G401.6 (cell line): ENCODE measurements around the gene ADCY5.

Experiments used
- FAIRE-seq: peaks from 2 replicates; lab custom pipeline; 2012; peaks lifted over from hg19 to GRCh38; lab: Jason Lieb, UNC

Gene ADCY5

DNA sequence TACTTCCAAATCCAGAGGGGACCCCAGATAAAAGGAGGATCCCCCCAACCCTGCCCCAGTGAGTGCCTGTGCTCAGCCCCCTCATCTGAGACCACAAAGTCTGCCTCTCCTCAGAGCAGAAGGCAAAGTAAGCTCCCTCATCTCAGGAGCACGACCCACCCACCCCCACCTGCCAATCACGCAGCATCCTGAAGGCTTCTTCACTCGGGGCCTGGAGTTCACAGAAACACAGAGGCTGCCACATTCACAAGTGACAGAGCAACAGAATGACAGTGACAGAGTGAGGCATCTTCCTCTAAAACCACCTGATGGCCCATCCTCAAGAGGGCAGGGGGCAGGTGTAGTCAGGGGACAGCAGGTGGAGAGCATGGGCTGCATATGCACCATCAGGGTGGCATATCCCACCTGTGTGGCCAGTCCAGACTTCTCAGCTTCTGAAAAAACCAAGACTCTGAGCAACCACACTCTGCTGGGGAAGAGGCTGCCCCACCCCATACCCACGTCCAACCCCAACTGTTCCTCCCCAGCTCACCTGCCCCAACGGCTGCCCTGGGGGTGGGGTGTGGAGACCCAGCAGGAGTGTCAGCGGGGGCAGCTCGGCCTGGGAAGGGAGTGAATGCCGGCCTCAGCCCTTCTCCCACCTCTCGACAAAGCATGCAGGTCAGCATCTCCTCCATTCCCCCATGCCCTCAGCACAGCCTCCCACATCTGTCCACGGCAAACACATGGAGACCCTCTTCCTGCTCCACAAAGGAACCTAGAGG is 19.3 kb downstream of the ADCY5 start:
- no peak for FAIRE-seq

GRCh38 chr3:123424999-123425712 is 23.7 kb downstream of the ADCY5 start:
- no peak for FAIRE-seq

- no peak for FAIRE-seq
Measured at GRCh38 chr3:123424321-123424998, 24.4 kb downstream of the ADCY5 start.

- no peak for FAIRE-seq
Measured at GRCh38 chr3:123423806-123424205, 25.1 kb downstream of the ADCY5 start.

- no peak for FAIRE-seq
Measured at GRCh38 chr3:123423031-123423430, 25.9 kb downstream of the ADCY5 start.

GRCh38 chr3:123422457-123422856 is 26.4 kb downstream of the ADCY5 start:
- no peak for FAIRE-seq

DNA sequence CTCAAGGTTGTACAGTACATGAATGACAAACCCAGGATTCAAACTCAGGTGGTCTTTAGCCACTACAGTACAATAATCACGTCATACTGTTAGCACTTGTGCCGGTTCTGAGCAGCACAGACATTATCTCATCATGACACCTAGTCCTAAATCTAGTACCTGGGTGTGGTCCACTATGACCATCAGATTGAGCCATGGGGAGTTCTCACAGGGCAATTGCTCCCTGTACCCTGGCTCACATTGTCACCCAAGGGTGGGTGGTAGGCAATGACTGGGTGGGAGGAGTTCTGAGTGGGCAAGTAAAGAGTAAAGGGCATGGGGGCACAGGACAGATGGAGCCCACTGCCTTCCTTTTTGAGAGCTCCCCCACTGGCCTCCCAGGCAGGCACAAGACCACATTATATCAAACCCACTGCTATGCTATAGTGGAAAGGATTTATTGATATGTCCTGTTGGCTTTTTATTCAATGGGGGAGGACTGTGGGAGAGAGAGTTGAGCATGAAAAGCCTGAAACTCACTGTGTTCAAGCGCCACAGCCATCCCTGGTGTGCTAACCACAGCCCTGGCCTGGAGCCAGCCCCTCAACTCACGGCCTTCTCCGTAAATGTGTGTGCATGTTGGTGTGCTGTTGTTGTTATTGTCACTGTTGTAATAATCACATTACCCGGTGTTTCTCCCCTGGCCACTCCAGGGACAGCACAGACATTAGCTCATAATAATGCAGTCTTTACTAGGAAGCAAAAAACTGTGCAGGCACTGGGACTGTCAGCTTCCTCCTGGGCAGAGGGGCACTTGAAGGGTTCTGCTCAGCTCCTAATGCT is 27.3 kb downstream of the ADCY5 start:
- no peak for FAIRE-seq

DNA sequence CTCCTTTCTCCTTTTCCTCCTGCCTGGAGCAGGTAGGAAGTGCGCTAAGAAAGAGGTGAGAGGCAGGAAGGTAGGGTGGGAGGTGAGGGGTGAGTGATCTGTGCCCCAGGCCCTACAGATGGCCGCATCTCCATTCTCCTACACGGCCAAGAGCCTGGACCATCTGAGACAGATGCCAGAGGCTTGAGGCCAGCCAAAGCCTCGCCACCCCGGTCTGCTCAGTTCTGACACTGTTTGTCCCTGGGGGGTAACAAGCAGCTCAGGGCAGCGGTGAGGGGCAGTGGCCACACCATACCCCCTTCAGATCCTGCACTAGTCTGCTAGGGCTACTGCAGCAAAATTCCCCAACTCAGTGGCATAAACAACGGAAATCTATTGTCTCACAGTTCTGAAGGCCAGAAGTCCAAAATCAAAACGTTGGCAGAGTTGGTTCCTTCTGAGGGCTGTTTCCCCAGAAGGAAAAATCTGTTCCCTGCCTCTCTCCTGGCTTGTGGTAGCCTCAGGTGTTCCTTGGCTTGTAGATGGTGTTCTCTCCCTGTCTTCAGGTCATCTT is 28.4 kb downstream of the ADCY5 start:
- FAIRE-seq: no peak

DNA sequence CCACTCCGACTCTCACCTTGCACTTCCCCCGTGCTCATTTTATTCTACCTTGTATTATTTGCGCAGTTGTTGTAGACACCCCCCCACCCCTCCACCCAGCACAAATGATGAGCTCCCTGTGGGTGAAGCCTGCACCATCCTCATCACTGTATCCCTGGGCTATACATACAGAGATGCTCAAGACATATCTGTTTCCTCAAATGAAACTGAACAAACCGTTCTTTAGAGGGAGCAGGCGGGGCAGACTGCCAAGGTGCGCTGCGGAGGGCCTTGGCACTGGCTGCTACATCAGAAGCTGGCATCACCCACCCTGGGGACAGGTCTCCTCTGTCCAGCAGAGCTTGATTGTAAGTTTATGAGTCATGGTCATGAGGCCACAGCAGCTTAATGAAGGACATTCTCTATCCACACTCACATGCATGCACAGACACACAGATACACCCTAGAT is 29.0 kb downstream of the ADCY5 start:
- no peak for FAIRE-seq

DNA sequence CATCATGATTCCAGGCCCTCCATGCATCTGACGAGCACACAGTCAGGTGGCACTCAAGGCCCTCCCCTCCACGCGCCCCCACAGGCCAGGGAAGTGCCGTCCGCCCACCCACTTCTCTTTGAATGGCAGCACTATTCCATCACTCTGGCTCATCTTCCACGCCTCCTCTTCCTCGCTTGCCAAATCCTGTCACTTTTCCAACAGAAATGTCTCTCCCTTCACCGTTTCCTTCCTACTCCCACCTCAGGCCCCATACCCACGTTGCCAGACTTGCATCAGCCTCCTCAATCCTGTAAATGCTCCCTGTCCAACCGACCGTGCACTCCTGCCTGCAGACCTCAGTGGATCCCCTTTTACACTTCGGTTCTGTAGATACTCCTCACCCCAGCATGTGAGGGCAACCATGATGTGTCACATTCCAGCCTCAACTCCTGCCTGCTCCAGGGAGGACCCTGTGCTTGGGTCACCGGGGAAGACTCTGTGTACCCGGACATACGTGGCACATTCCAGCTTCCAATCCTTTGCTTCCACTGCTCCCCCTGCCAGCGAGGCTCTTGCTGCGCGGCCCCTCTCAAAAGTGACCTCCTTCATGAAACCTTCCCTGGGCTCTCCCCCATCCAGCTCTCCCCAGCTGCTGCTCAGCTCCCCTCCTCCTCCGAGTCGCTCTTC is 29.6 kb downstream of the ADCY5 start:
- no peak for FAIRE-seq

DNA sequence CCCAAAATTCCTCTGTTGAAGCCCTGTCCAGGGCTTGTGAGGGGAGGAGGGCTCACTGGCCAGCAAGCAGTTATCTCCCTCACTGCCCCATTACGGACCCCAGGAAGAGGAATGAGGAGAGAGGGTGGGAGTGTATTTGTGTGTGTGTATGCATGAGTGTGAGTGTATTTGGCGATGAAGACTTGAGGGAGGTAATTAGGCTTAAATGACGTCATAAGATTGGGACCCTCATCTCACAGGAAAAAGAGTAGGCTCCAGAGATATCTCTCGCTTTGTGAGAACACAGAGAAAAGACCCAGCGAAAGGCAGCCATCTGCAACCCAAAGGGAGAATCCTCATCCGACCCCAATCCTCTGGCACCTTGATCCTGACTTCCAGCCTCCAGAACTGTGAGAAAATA is 32.2 kb downstream of the ADCY5 start:
- no peak for FAIRE-seq

DNA sequence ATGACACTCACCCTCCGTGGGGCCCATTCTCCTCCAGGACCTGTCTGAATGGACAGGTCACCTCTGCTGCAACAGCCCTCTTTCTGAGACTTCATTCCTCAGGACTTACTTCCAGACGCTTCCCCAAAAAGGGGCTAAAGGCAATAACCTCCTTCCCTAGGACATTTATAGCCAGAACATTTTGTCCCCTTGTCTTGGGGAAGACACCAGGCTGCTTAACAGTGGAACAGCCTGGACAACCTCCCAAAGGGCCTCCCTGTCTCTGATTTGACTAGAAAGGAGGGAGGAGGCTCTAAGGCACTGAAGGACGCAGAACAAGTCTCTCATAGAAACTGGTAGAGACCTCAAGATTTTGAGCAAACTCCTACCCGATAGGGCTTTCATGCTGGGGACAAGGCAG is 32.7 kb downstream of the ADCY5 start:
- no peak for FAIRE-seq

GRCh38 chr3:123414973-123415775 is 33.7 kb downstream of the ADCY5 start:
- FAIRE-seq: no peak

DNA sequence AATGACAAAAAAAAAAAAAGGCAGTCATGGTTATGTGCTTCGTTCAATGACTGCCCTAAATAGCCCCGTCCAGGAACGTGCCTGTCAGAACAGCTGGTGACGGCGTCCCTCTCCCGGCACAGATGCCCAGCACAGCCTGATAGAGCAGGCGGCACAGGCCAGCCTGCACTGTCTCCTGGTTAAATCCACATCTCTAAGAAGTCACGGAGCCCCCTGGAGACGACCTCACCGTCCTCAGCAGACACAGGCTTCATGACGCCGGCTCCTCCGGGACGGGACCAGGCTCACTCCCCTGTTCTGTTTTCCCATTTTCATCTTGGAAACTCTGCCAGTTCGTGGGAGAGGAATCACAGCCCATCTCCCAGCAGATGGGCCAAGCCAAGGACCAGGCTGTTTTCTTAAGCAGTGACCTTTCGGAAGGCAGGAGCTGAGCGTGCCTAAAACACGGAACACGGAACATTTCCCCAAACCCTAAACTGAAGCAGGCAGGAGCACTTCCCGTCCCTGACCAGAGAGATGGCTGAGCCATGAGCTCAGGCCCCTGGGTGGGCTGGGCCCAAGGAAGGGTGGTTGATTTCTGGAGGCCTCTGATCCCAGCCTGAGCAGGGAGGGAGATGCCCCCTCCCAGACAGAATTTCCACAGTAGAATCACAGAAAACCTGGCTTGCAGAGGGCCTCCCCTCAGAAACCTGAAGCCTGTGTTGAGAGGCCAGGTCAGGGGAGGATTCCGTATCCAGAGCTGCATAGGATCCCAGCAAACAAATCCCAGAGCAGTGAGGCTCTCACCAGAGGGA is 35.9 kb downstream of the ADCY5 start:
- no peak for FAIRE-seq

DNA sequence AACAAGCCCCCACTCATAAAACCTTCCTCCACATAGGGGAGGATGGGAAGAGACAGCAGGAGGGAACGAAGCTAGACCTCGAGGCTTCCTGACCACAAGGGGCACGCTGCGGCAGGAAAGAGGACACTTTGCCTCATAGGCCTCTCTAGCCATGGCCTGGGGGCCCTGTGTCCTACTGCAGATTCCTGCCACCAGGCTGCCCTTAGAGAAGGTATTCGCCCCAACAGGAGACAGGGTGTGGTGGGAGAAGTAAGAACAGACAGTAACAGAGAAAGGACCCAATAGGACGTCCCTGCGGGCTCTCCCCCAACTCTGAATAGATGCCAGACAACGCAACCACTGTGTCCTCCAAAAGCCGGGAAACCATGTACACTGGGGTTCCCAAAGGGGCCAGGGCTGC is 36.8 kb downstream of the ADCY5 start:
- FAIRE-seq: no peak

GRCh38 chr3:123411340-123412040 is 37.4 kb downstream of the ADCY5 start:
- no peak for FAIRE-seq

DNA sequence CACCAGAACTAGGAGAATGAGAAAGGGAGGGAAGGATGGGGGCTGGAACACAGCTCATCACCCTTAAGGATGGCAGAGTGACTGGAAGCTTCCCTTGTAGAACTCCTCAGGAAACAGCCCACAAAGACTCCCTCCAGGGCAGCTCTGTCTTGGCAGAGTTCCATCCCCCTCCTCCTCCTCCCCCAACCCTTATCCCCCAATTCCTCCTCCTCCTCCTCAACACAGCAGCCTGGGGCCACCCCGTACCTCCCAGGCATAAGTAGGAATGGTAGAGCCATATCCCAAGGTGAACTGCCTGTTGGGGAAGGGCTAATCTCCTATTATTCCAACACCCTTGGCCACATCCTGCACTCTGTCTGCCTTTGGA is 38.8 kb downstream of the ADCY5 start:
- FAIRE-seq: no peak

DNA sequence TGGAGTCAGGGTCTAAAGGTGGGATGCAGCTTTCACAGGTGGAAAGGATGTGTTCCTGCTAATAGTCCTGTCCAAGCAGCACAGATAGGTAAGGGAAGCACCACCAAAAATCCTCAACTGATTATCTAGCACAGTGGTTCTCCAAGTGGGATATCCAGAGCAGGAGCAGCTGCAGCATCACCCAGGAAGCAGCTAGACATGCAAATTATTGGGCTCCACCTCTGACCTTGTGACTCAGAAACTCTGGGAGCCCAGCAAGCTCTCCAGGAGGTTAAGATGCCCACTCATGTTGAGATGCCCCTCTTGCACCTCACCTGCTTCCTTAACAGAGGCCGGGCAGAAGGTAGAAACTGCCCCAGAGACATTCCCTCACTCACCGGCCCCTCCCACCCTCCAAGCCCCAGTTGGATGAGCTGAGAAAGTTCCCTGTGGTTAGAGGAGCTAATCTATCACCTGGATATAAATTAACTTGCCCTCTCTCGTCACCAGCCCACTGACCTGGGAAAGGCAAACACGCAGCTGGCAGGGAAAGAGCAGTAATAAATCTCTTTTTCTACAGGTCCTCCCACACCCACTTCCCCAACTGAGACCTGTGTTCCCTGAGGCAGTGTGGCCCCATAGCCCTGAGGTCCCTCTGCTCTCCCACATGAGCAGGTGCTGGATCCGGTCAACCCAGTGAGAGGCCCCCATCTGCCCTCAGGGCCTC is 39.3 kb downstream of the ADCY5 start:
- FAIRE-seq: no peak

DNA sequence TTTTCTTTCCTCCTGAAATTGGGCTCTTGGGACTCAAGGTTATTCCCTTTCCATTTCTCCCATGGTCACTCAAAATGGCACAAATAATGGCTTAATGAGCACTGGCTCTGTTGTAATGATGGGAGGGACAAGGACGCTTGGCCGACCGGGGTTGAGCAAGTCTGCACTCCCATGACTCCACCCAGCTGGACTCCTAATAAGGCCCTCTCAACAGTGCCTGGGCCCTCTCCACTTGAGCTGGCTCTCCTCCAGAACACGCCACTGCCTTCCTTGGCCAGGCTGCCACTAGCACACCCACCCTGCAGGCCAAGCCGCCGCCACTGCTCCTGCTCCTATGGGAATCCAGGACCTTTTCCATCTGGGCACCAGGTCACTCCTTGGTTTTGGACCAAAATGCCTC is 42.3 kb downstream of the ADCY5 start:
- FAIRE-seq: no peak
